ENCODE results near the gene BTF3L4.
A peak's percentile ranks its signal among the peaks of the same experiment; 100 is the strongest.
"Not testable (repeated sequence)": the region's sequence is repeated elsewhere in the genome, so short reads cannot be mapped to it uniquely, and the experiment has no call there.

The BTF3L4 gene

DNA sequence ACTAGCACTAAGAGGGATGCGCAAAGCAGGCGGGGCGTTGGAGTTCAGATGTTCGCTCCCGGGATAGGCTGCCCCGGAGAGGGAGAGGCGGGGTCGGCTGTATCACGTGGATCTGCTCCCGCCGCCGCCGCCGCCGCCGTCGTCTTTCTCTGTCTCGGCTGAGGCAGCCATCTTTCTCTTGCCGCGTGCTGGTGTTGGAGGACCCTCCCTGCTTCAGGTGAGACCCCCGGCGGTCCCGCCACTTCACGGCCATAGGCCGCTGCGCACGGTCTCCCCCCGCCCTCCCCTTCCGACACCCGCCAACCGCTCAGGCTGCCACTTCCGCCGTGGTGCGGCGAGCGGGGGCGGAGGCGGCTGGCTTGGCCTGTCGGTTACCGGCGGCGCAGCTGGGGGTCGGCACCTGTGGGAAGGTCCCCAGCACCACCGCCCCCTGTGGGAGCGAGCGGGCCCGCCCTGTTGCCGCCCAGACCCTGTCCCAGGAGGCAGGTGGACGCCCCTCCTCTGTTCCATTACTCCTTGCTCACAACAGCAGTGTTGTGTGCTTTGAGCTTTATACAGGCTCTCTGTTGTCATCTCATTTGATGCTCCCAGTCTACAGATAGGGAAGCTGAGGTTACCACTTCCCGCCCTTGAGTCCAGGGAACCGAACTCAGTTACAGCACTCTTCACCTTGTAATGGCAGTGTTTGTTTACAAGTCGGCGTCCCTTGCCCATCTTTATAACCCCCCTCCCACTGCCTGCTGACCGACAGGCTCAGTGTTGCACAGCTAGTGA, at the start of gene BTF3L4:
Gene BTF3L4, plus strand, starts transcription at position 133 of the 774 bp plus-strand sequence. CDS start 3,553 bp downstream, outside the sequence.
- peak; percentile 96 for DNase-seq

GRCh38 chr1:52007215-52008002, 48.7 kb upstream of the BTF3L4 start:
- DNase-seq, result no peak

GRCh38 chr1:52008071-52008809, 47.9 kb upstream of the BTF3L4 start:
- DNase-seq, result no peak

GRCh38 chr1:52022133-52022532, 34.0 kb upstream of the BTF3L4 start:
- no peak for DNase-seq

DNA sequence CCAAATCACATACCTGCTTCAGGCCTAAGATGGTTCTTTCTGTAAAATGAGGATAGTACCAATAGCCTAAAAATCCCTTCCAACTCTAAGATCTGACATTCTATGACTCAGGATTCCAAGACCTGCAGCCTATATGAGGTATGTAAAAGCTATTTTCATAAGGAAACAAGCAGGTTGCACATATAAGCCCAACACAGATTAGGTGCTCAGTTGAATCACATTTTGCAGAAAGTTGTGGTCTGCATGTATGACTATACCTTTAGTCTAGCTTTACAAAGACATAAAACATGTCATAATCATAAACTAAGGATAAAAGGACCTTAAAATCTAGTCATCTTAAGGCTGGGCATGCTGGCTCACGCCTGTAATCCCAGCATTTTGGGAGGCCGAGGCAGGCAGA, 29.8 kb upstream of the BTF3L4 start:
- DNase-seq, result no peak

DNA sequence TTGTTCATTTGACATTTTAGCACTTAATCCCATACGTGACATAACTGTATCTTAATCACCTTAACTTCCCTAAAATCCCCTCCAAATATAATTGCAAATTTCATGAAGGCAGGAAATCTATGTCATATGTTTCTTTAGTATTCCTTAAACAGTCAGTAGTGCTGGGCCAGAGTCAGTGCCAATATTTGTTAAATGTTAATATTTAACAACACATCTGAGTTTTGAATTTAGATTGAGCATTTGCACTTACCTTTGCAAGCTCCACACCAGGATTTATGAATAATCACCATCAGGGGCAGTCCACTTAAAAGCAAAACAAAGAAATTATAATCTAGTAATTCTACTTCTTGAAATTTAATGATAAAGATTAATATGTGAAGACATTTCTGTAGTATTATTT, 27.8 kb upstream of the BTF3L4 start:
- DNase-seq, result no peak

DNA sequence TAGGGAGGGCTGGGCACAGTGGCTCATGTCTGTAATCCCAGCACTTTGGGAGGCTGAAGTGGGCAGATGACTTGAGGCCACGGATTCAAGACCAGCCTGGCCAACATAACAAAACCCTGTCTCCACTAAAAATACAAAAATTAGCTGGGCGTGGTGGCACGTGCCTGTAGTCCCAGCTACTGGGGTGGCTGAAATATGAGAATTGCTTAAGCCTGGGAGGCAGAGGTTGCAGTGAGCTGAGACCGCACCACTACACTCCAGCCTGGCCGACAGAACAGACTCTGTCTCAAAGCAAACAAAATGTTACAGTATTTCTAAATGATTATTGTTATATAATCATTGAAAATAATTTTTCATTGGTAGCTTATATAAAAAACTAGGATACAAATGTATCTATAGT, 27.3 kb upstream of the BTF3L4 start:
- not testable (repeated sequence) for DNase-seq

DNA sequence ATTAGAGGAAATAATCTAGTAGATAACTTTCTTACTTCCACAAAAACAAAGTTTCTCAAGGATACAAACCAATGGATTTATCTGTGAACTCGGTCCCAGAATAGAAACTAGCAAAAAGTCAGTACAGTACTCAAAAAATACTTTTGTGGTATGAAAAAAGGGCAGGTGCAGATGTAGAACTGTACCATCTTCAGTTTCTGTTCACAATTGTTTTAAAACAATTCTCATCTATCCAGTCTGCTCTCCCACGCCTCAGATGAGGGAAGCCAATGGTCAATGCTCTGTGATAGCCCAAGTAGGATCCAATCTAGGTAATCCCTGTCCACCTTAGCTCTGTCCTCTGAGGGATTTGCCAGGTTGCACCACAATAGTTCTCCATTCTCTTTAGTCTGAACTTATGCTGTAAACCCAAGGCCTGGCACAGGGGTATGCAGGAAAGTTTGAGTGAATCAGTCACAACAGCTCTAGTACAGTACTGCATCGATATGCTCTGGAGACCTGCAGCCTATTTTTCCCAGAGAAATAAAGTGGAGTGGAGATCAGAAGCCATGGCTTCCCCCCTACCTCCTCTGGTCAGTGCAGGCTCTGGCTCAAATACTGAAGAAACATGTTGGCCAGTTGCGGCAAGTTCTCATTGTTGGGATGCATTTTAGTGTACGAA, 23.8 kb upstream of the BTF3L4 start:
- DNase-seq, result no peak

DNA sequence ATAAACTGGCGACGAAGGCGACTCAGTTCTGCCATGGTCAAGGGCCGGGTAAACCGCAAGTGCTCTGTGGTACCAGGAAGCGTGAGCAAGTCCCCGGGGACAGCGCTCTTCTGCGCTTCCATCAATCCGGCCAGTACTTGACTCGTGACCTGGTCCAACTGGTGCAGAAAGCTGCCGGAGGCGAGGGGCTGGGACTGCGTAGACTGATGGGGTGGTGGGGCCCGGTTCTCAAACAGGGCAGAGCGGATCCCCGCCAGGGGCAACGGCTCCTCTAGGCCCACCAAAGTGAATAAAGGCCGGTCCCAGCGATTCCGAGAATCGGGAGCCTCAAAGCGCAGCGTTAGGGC, 23.3 kb upstream of the BTF3L4 start:
- peak; percentile 39 for DNase-seq

DNA sequence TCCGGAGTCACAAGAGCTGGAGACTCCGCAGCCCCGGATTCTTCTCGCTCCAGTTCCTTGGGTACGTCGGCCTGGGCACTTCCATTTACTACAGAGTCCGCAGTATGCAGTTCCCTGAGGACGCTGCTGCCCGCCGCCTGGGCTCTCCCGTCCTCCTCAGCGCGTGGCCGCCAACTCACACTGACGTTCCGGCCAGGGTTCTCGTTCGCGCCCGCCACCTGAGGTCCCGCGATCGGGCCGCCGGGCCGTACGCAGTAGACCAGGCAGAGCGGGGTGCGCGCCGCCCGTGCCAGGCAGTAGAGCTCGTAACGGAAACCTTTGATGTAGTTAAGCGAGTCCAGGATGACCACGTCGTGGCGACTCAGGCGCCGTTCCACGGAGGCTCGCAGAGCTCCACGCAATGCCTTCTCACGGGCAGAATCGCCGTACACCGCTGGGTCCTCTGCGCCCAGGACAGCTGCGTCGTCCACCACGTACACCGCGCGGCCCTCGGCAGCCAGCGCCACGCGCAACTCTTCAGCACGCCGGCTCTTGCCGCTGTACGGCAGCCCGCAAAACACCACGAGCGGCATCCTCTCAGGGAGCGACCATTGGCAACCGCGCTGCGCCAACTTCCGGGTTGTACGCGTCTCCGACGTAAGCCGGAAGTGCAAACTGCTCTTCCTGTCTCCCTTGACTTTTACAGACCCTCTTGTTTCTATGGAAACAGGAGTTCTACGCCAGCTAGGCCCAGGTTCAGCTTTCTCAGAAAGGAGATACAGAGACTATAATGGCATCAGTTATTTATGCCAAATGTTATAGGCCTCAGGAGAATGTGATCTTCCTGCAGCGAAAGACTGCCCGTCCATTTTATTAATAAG, 22.7 kb upstream of the BTF3L4 start, which contains the start of gene KTI12:
Gene KTI12, minus strand, starts transcription at position 621 of the 860 bp plus-strand sequence. Its CDS starts 49 bp downstream, at position 572.
- peak; percentile 92 for DNase-seq

DNA sequence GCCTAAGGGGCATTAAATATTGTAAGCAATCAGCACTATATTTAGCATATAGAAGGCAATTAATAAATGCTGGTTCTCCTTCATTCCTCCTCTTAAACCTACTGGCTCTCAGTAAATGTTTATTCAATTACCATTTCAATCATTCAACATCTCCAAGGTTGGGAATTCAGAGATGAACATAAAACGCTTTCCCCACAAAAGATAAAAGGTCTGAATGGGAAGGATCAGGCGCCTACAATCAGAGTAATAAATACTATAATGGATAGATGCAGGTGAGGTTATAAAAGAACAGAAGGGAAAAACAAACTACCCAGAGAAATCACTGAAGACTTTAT, 22.1 kb upstream of the BTF3L4 start:
- no peak for DNase-seq

DNA sequence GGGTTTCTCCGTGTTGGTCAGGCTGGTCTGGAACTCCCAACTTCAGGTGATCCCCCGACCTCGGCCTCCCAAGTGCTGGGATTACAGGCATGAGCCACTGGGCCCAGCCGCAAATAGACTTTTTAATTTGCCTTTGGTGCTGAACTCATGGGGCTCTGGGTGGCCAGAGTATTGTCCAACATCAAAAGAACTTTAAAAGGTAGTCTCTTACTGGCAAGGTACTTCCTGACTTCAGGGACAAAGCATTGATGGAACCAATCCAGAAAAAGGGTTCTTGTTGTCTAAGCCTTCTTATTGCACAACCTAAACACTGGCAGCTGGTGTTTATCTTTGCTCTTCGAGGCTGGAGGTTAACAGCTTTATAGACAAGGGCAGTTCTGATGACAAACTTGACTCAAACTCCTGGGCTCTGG, 18.7 kb upstream of the BTF3L4 start:
- DNase-seq, result no peak

- DNase-seq, result no peak
These were observed 18.2 kb upstream of the BTF3L4 start for GRCh38 chr1:52037909-52038308.

DNA sequence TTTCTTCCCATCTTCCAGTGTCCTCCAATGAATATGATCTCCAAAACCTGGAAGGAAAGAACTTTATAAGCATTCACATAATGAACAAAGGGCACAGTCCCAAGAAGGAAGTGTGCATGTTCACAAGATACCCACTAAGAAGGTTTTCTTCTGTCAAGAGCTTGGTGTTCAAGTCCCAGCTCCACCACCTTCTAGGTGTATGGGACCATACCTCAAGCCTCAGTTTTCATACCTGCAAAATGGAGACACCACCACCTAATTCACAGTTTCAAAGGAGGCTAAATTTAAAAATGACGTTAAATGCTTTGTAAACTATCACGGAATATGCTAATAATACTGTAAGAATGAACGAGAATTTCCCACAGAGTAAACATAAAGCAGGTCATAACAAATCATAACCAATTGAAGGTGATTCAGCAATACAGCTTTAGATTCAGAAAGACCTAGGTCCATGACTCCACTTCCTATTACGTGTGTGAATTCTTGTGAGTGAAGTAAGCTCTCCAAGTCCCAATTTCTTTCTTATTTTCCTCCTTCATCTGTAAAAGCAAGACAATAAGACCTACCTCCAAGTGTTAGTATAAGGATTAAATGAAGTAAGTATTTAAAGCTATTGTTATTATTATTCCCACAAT, 14.4 kb upstream of the BTF3L4 start:
- DNase-seq, result no peak

GRCh38 chr1:52045236-52045635, 10.9 kb upstream of the BTF3L4 start:
- DNase-seq, result no peak

GRCh38 chr1:52045666-52046195, 10.4 kb upstream of the BTF3L4 start:
- DNase-seq, result not testable (repeated sequence)

DNA sequence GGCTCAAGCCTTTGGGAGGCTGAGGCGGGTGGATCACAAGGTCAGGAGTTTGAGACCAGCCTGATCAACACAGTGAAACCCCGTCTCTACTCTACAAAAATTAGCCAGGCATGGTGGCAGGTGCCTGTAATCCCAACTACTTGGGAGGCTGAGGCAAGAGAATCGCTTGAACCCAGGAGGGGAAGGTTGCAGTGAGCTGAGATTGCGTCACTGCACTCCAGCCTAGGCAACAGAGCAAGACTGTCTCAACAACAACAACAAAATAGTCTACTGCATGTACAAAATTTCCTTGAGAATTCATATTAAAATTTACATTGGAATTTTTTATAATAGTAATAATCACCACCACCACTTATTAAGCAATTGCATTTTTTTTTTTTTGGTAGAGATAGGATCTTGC, 6.8 kb upstream of the BTF3L4 start:
- not testable (repeated sequence) for DNase-seq

GRCh38 chr1:52053862-52054261, 2.2 kb upstream of the BTF3L4 start:
- no peak for DNase-seq

- no peak for DNase-seq
These were observed 1.5 kb upstream of the BTF3L4 start for GRCh38 chr1:52054496-52055065.

DNA sequence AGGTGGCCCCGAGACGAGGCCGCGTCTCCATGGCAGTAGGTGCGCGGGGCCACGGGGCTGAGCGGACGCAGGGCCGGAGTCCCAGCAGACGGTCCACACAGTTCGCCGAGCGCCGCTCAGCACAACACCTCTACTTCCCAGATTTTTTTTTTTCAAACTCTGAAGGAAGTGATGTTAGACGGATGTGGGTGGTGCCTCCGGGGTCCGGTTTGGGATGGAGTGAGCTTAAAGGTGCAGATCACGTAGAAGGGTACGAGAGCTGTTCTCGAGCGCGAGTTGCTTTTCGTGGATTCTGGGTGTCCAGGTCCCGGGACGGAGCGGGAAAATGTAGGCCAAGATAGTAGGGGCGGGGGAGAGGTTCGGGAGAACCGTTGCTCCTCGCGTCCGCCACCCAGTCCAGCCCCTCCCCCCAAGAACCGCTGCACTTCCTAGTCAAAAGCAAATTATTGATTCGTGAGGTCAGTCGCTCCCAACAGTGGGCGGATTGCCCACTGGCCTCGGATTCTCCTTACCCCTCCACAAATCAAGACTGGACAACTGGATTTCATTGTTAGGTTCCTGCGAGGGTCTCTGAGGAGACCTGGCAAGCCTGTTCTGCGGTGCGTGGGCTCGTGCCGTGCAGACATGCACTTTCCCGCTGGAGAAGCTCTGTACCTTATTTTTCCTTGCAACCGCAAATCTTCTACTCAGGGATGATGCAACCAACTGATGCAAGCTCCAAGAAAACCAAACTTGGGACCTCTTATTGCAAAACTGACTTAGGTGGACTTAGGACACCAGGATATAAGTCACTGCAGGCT, 829 bp upstream of the BTF3L4 start, which contains the start of gene TXNDC12:
Gene TXNDC12, minus strand, starts transcription at position 126 of the 800 bp plus-strand sequence. Its CDS starts 95 bp downstream, at position 31.
- peak; percentile 90 for DNase-seq
